Trophoblast cell (in vitro differentiated cells and primary cell): ENCODE results near the gene TMEM234.
A peak's percentile ranks its signal among the peaks of the same experiment; 100 is the strongest.

Source experiments
- DNase-seq, 2 donors: peaks; one replicate each; pipeline ENCODE4 v3.0.0-alpha.2; 2016
- H2AFZ ChIP-seq: 2 replicates; pipeline ENCODE4 v1.6.1; 2013; ENCODE audit warnings: low read length, moderate library complexity, mild to moderate bottlenecking; ENCODE audit not compliant: insufficient read depth, poor library complexity
- H2AK5ac ChIP-seq: 2 replicates; pipeline ENCODE4 v1.6.1; 2013; ENCODE audit warnings: mild to moderate bottlenecking, low read length
- H2BK120ac ChIP-seq: 2 replicates; pipeline ENCODE4 v1.6.1; 2013; ENCODE audit warnings: low read length, mild to moderate bottlenecking, moderate library complexity; ENCODE audit not compliant: insufficient read depth, poor library complexity
- H2BK12ac ChIP-seq: 2 replicates; pipeline ENCODE4 v1.6.1; 2013; ENCODE audit warnings: mild to moderate bottlenecking, low read length, moderate library complexity
- H2BK5ac ChIP-seq: 2 replicates; pipeline ENCODE4 v1.6.1; 2013; ENCODE audit warnings: low read length, low read depth, moderate library complexity, mild to moderate bottlenecking; ENCODE audit not compliant: poor library complexity
- H3K14ac ChIP-seq: 2 replicates; pipeline ENCODE4 v1.6.1; 2013; ENCODE audit warnings: mild to moderate bottlenecking, low read length
- H3K18ac ChIP-seq: 2 replicates; pipeline ENCODE4 v1.6.1; 2013; ENCODE audit warnings: mild to moderate bottlenecking, low read length
- H3K23ac ChIP-seq: 2 replicates; pipeline ENCODE4 v1.6.1; 2013; ENCODE audit warnings: low read length
- H3K27ac ChIP-seq: 2 replicates; pipeline ENCODE4 v1.5.1; 2013; ENCODE audit warnings: low read depth, mild to moderate bottlenecking, inconsistent platforms, low read length, moderate library complexity
- H3K27me3 ChIP-seq: 2 replicates; pipeline ENCODE4 v1.6.1; 2013; ENCODE audit warnings: inconsistent platforms, mild to moderate bottlenecking, low read length, moderate library complexity; ENCODE audit not compliant: insufficient read depth
- H3K36me3 ChIP-seq, 2 experiments: 1 replicate in 1 of 2; 2 replicates in 1 of 2; pipeline ENCODE4 v1.6.1; 2013; ENCODE audit warnings: low read length in 2 of 2, mild to moderate bottlenecking in 2 of 2, moderate library complexity in 1 of 2; ENCODE audit not compliant: insufficient read depth in 2 of 2, control insufficient read depth in 1 of 2
- H3K4ac ChIP-seq: 2 replicates; pipeline ENCODE4 v1.6.1; 2013; ENCODE audit warnings: low read depth, mild to moderate bottlenecking, low read length, moderate library complexity
- H3K4me1 ChIP-seq, 2 experiments: 1 replicate in 1 of 2; 2 replicates in 1 of 2; pipeline ENCODE4 v1.6.1; 2013; ENCODE audit warnings: low read length in 2 of 2, mild to moderate bottlenecking in 2 of 2, moderate library complexity in 1 of 2; ENCODE audit not compliant: insufficient read depth in 2 of 2, control insufficient read depth in 1 of 2
- H3K4me2 ChIP-seq: 2 replicates; pipeline ENCODE4 v1.6.1; 2013; ENCODE audit warnings: inconsistent platforms, mild to moderate bottlenecking, low read length, moderate library complexity
- H3K4me3 ChIP-seq: 2 replicates; pipeline ENCODE4 v1.5.1; 2013; ENCODE audit warnings: mild to moderate bottlenecking, low read depth, low read length, inconsistent platforms
- H3K79me1 ChIP-seq: one replicate; pipeline ENCODE4 v1.6.1; 2013; ENCODE audit warnings: low read length
- H3K79me2 ChIP-seq: 2 replicates; pipeline ENCODE4 v1.6.1; 2013; ENCODE audit warnings: low read length, mild to moderate bottlenecking; ENCODE audit not compliant: control insufficient read depth, insufficient read depth, poor library complexity
- H3K9ac ChIP-seq: 2 replicates; pipeline ENCODE4 v1.6.1; 2013; ENCODE audit warnings: mild to moderate bottlenecking, low read length
- H3K9me3 ChIP-seq: 2 replicates; pipeline ENCODE4 v1.6.1; 2013; ENCODE audit warnings: low read depth, mild to moderate bottlenecking, control low read depth, inconsistent platforms, low read length; ENCODE audit not compliant: insufficient read depth
- H4K12ac ChIP-seq: 2 replicates; pipeline ENCODE4 v1.6.1; 2013; ENCODE audit warnings: low read depth, mild to moderate bottlenecking, low read length, moderate library complexity
- H4K8ac ChIP-seq: 2 replicates; pipeline ENCODE4 v1.6.1; 2013; ENCODE audit warnings: low read depth, mild to moderate bottlenecking, low read length, moderate library complexity
- H4K91ac ChIP-seq: one replicate; pipeline ENCODE4 v1.6.1; 2013; ENCODE audit warnings: low read depth, mild to moderate bottlenecking, low read length, moderate library complexity
- WGBS: extraction: QIAGEN DNeasy Blood & Tissue Kit; methylation state at CpG from one replicate; pipeline ENCODE4 v1.1.7; 2013; ENCODE audit warnings: missing lambda C conversion rate; ENCODE audit not compliant: insufficient read length, insufficient coverage; ENCODE audit errors: extremely low coverage; 5-methylcytosine and 5-hydroxymethylcytosine counted together

Gene TMEM234

GRCh38 chr1:32186077-32186476 lies 36.1 kb downstream of the TMEM234 start:
- Histone ChIP-seq H3K9ac (no peak overlapping the region), H4K91ac (no peak overlapping the region), H3K9me3 (peaks cover 2% of the 10 kb centered on the region), H3K4ac (no peak overlapping the region), H3K14ac (no peak overlapping the region), H3K79me2 (peaks cover 3% of the 10 kb centered on the region), H2AFZ (no peak overlapping the region), H3K27ac (no peak overlapping the region), H3K4me3 (no peak overlapping the region), H3K36me3 (peaks cover 48 to 65% of the 10 kb centered on the region in 2 experiments), H3K4me2 (no peak overlapping the region), H2AK5ac (no peak overlapping the region), H3K79me1 (no peaks in the 10 kb centered on the region), H4K8ac (no peak overlapping the region), H3K27me3 (no peaks in the 10 kb centered on the region), H2BK120ac (no peak overlapping the region), H3K23ac (no peak overlapping the region), H4K12ac (no peak overlapping the region), H3K18ac (no peak overlapping the region), H3K4me1 (peaks cover 3 to 6% of the 10 kb centered on the region in 2 experiments), H2BK12ac (no peak overlapping the region), H2BK5ac (no peak overlapping the region)
- WGBS = 100% methylated on average over 1 of the region's 2 CpGs
- no peak for DNase-seq

GRCh38 chr1:32184650-32185049 lies 37.5 kb downstream of the TMEM234 start:
- no peak overlapping the region for H4K8ac ChIP-seq
- no peak overlapping the region for H3K4me3 ChIP-seq
- H4K91ac ChIP-seq = no peak overlapping the region
- peaks cover 7% of the 10 kb centered on the region for H3K79me1 ChIP-seq
- no peak overlapping the region for H3K18ac ChIP-seq
- H3K23ac ChIP-seq = no peak overlapping the region
- peaks cover 8% of the 10 kb centered on the region for H3K79me2 ChIP-seq
- no peak overlapping the region for H3K4ac ChIP-seq
- H3K9me3 ChIP-seq = peaks cover 2% of the 10 kb centered on the region
- H2AFZ ChIP-seq = no peak overlapping the region
- H2BK12ac ChIP-seq = no peak overlapping the region
- H3K9ac ChIP-seq = no peak overlapping the region
- no peak overlapping the region for H2BK5ac ChIP-seq
- H2BK120ac ChIP-seq = no peak overlapping the region
- no peak overlapping the region for H3K4me2 ChIP-seq
- peaks cover 7% of the 10 kb centered on the region in 2 experiments for H3K4me1 ChIP-seq
- H4K12ac ChIP-seq = no peak overlapping the region
- no peak for DNase-seq
- H2AK5ac ChIP-seq = no peak overlapping the region
- no peak overlapping the region for H3K27ac ChIP-seq
- no peaks in the 10 kb centered on the region for H3K27me3 ChIP-seq
- H3K36me3 ChIP-seq = peaks cover 36 to 53% of the 10 kb centered on the region in 2 experiments
- H3K14ac ChIP-seq = no peak overlapping the region

GRCh38 chr1:32182060-32182459 lies 40.1 kb downstream of the TMEM234 start:
- no peak for DNase-seq
- Histone ChIP-seq H4K8ac (no peak overlapping the region), H3K79me2 (peaks cover 8% of the 10 kb centered on the region), H2BK120ac (no peak overlapping the region), H4K12ac (no peak overlapping the region), H3K9ac (peak overlapping the region; percentile 64), H3K14ac (no peak overlapping the region), H3K36me3 (peaks cover 17 to 31% of the 10 kb centered on the region in 2 experiments), H2BK12ac (no peak overlapping the region), H3K9me3 (no peaks in the 10 kb centered on the region), H3K4me2 (no peak overlapping the region), H2BK5ac (no peak overlapping the region), H2AK5ac (no peak overlapping the region), H2AFZ (peak overlapping the region; percentile 12), H3K23ac (no peak overlapping the region), H3K4me1 (peaks cover 7 to 10% of the 10 kb centered on the region in 2 experiments), H4K91ac (no peak overlapping the region), H3K4me3 (no peak overlapping the region), H3K18ac (no peak overlapping the region), H3K4ac (peak overlapping the region; percentile 66), H3K79me1 (peaks cover 9% of the 10 kb centered on the region), H3K27me3 (no peaks in the 10 kb centered on the region), H3K27ac (no peak overlapping the region)
- no CpG with 5 or more reads among the region's 6 CpGs for WGBS

- Histone ChIP-seq H3K23ac (no peak overlapping the region), H3K27me3 (no peaks in the 10 kb centered on the region), H3K79me2 (peaks cover 8% of the 10 kb centered on the region), H3K4me1 (peaks cover 7 to 10% of the 10 kb centered on the region in 2 experiments), H2BK12ac (no peak overlapping the region), H3K4me3 (no peak overlapping the region), H3K27ac (no peak overlapping the region), H3K79me1 (peaks cover 9% of the 10 kb centered on the region), H4K91ac (no peak overlapping the region), H4K8ac (no peak overlapping the region), H3K18ac (no peak overlapping the region), H2AK5ac (no peak overlapping the region), H4K12ac (no peak overlapping the region), H3K36me3 (peaks cover 17 to 28% of the 10 kb centered on the region in 2 experiments), H2AFZ (no peak overlapping the region), H3K4me2 (no peak overlapping the region), H3K14ac (no peak overlapping the region), H3K4ac (peak overlapping the region; percentile 77), H3K9ac (no peak overlapping the region), H3K9me3 (no peaks in the 10 kb centered on the region), H2BK5ac (no peak overlapping the region), H2BK120ac (no peak overlapping the region)
- no peak for DNase-seq
- WGBS = no CpG with 5 or more reads among the region's 5 CpGs
Observed at GRCh38 chr1:32181563-32181962, 40.6 kb downstream of the TMEM234 start.
